Lung (tissue), 12 donors: ENCODE results near the gene TSKU. TPM values are rescaled to one million over a fixed set of nuclear protein-coding genes. Genes with fewer than 3 reads are reported as not detected.

ENCODE experiments used
- ATAC-seq: fragments of 200-7000 bp; cut with Tn5 transposase; one replicate; pipeline ENCODE4 v1.9.1; 2020; ENCODE audit warnings: moderate number of reproducible peaks; ENCODE audit not compliant: insufficient read depth, low FRiP score
- DNase-seq, 3 donors: peaks; one replicate each; pipeline ENCODE4 v3.0.0-alpha.2; 2013 to 2017
- H3K27ac ChIP-seq, 2 donors: one replicate each; pipeline ENCODE4 v1.5.1; 2013; ENCODE audit warnings: mild to moderate bottlenecking in 2 of 2, moderate library complexity in 2 of 2, control low read depth in 1 of 2, inconsistent platforms in 1 of 2, low read depth in 1 of 2, low read length in 1 of 2
- H3K27me3 ChIP-seq, 3 donors: one replicate each; pipeline ENCODE4 v1.5.1; 2013; ENCODE audit warnings: low read length in 2 of 3; ENCODE audit not compliant: control insufficient read depth in 3 of 3, insufficient read depth in 3 of 3
- H3K36me3 ChIP-seq, 4 donors: one replicate each; pipeline ENCODE4 v1.5.1; 2013; ENCODE audit warnings: low read length in 4 of 4, mild to moderate bottlenecking in 1 of 4, moderate library complexity in 1 of 4; ENCODE audit not compliant: control insufficient read depth in 4 of 4, insufficient read depth in 4 of 4
- H3K4me1 ChIP-seq, 5 donors: one replicate each; pipeline ENCODE4 v1.5.1; 2013; ENCODE audit warnings: low read length in 5 of 5, mild to moderate bottlenecking in 2 of 5, moderate library complexity in 1 of 5; ENCODE audit not compliant: control insufficient read depth in 5 of 5, insufficient read depth in 5 of 5
- H3K4me3 ChIP-seq: one replicate; pipeline ENCODE4 v1.5.1; 2013; ENCODE audit warnings: mild to moderate bottlenecking, control low read depth, moderate library complexity
- H3K9ac ChIP-seq, 2 donors: one replicate each; pipeline ENCODE4 v1.5.1; 2013; ENCODE audit warnings: low read length in 2 of 2, control low read depth in 1 of 2; ENCODE audit not compliant: insufficient read depth in 1 of 2
- H3K9me3 ChIP-seq, 4 donors: one replicate each; pipeline ENCODE4 v1.5.1; 2013; ENCODE audit warnings: low read length in 3 of 4, mild to moderate bottlenecking in 1 of 4, moderate library complexity in 1 of 4; ENCODE audit not compliant: control insufficient read depth in 4 of 4, insufficient read depth in 3 of 4
- CTCF ChIP-seq: IDR thresholded peaks from 2 replicates; pipeline ENCODE4 v1.5.1; 2012; ENCODE audit warnings: mild to moderate bottlenecking; ENCODE audit errors: control extremely low read depth, extremely low read depth
- WGBS, 2 donors: extraction: QIAGEN DNeasy Blood & Tissue Kit; methylation state at CpG; one replicate each; pipeline ENCODE4 v1.1.7; 2013; 5-methylcytosine and 5-hydroxymethylcytosine counted together
- polyA plus RNA-seq, 2 donors: library from polyadenylated mRNA; stranded (reverse); fragments of 200-250 nt; gene quantifications; one replicate each; pipeline ENCODE4 v1.2.1, GENCODE V29; 2013
- total RNA-seq, 2 donors: library from RNA; depleted of rRNA in 1 of 2; stranded (reverse); fragments of >200 nt in 1 of 2; gene quantifications; one replicate each; pipeline ENCODE4 v1.2.1, GENCODE V29; 2014 to 2021
- donor health status: control.
- donor health status: control.
- donor health status: Bipolar disorder and iron deficiency.
- donor health status: healthy.
- donor health status: DM: yes; HTN: yes; CAD: no.

The TSKU gene
- total and polyA plus RNA-seq, 4 donors: 3.7 to 18.6 (median 11.6) TPM

GRCh38 chr11:76795936-76796441 lies 12.8 kb downstream of the TSKU start:
- no peak overlapping the region for H3K27ac ChIP-seq

GRCh38 chr11:76796511-76797198 lies 13.5 kb downstream of the TSKU start:
- Histone ChIP-seq H3K4me3 (no peak overlapping the region), H3K4me1 (peaks cover 0 to 32% (median 3%) of the 10 kb centered on the region in 5 donors), H3K36me3 (peaks cover 0 to 9% (median 2%) of the 10 kb centered on the region in 4 donors), H3K27me3 (no peaks in the 10 kb centered on the region), H3K27ac (no peak overlapping the region), H3K9me3 (no peaks in the 10 kb centered on the region), H3K9ac (no peak overlapping the region)
- TF ChIP-seq CTCF: no peak
- DNase-seq (no peak), ATAC-seq (no peak)
- 94 to 95% methylated on average over 19 to 20 of the region's 20 CpGs for WGBS, 2 donors

More at GRCh38 chr11:76795936-76796441, 12.8 kb downstream of the TSKU start:
- Histone ChIP-seq H3K4me1 (peaks cover 0 to 27% (median 0%) of the 10 kb centered on the region in 5 donors), H3K9ac (no peak overlapping the region), H3K4me3 (no peak overlapping the region), H3K36me3 (peaks cover 0 to 9% (median 2%) of the 10 kb centered on the region in 4 donors), H3K27me3 (no peaks in the 10 kb centered on the region), H3K9me3 (no peaks in the 10 kb centered on the region)
- WGBS, 2 donors: 96% methylated on average over 26 of the region's 26 CpGs
- DNase-seq: no peak
- TF ChIP-seq CTCF: no peak
- ATAC-seq: no peak

GRCh38 chr11:76797341-76798201 lies 14.4 kb downstream of the TSKU start:
- H3K27ac ChIP-seq: no peak overlapping the region
- H3K4me3 ChIP-seq: no peak overlapping the region
- H3K27me3 ChIP-seq: no peaks in the 10 kb centered on the region
- no peak for DNase-seq
- H3K36me3 ChIP-seq: peaks cover 0 to 9% (median 2%) of the 10 kb centered on the region in 4 donors
- no peak for TF ChIP-seq CTCF
- no peak for ATAC-seq
- no peaks in the 10 kb centered on the region for H3K9me3 ChIP-seq
- H3K9ac ChIP-seq: no peak overlapping the region
- H3K4me1 ChIP-seq: peaks cover 0 to 41% (median 5%) of the 10 kb centered on the region in 5 donors
- WGBS, 2 donors: 94 to 97% methylated on average over 11 of the region's 11 CpGs
